Measurements from ENCODE around the gene PGM5.
"Not testable (repeated sequence)": the region's sequence is repeated elsewhere in the genome, so short reads cannot be mapped to it uniquely, and the experiment has no call there.

DNA sequence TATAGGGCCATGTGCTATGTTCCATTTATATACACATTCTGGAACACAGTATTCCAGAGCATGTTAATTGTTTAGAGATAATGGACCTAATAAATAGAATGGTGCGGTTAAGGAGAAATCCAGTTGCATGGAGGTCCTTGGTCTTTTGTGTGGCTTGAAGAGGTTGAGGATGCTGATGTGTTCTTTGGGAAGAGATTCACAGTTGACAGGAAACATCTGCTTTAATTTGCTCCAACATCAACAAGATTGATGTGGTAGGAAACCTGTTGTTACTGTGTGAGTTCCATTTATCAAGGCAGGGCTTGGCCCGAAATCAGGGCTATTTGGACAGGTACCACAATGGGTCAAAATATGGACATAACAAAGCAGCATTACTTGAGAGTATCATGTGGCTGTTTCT lies 56.3 kb downstream of the PGM5 start:
- not testable (repeated sequence) for TF ChIP-seq EP300 (IDR thresholded peaks at IDR 0.05)
- TF ChIP-seq, protein P1, sequence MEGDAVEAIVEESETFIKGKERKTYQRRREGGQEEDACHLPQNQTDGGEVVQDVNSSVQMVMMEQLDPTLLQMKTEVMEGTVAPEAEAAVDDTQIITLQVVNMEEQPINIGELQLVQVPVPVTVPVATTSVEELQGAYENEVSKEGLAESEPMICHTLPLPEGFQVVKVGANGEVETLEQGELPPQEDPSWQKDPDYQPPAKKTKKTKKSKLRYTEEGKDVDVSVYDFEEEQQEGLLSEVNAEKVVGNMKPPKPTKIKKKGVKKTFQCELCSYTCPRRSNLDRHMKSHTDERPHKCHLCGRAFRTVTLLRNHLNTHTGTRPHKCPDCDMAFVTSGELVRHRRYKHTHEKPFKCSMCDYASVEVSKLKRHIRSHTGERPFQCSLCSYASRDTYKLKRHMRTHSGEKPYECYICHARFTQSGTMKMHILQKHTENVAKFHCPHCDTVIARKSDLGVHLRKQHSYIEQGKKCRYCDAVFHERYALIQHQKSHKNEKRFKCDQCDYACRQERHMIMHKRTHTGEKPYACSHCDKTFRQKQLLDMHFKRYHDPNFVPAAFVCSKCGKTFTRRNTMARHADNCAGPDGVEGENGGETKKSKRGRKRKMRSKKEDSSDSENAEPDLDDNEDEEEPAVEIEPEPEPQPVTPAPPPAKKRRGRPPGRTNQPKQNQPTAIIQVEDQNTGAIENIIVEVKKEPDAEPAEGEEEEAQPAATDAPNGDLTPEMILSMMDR (IDR thresholded peaks at IDR 0.05), result not testable (repeated sequence)
